A673 (cell line): Measurements from ENCODE around the gene CHAMP1.

Experiments
- CTCF ChIP-seq: fragments of 300-800, 200-600 bp; sonication (generic); conservative IDR thresholded peaks from 2 replicates; pipeline ENCODE4 v1.5.1; 2017; ENCODE audit warnings: low read depth, mild to moderate bottlenecking, antibody characterized with exemption, low read length, moderate library complexity, mixed read lengths
- EZH2 ChIP-seq: fragments of 200-600 bp; sonication (generic); IDR thresholded peaks from 2 replicates; pipeline ENCODE4 v1.6.1; 2017; ENCODE audit warnings: borderline replicate concordance, low read depth, mild to moderate bottlenecking, mixed read lengths, antibody characterized with exemption, low read length; ENCODE audit not compliant: poor library complexity, severe bottlenecking

- no peak for TF ChIP-seq CTCF
- TF ChIP-seq EZH2, result no peak
Measured at GRCh38 chr13:114266241-114266640, 48.1 kb upstream of the CHAMP1 start.
